Uterus (tissue), 2 donors: ENCODE results near the gene ARFIP1.

Experiments used
- CTCF ChIP-seq, 4 experiments: fragments of 200-600 bp in 2 of 4; fragments of 450-650 bp in 2 of 4; sonication (generic) in 2 of 4; IDR thresholded peaks; one replicate each; pipeline ENCODE4 v1.5.1; 2016 to 2019; ENCODE audit warnings: antibody characterized with exemption in 4 of 4, mild to moderate bottlenecking in 2 of 4, moderate library complexity in 1 of 4
- POLR2A ChIP-seq, 2 donors: fragments of 450-650 bp; IDR thresholded peaks; one replicate each; pipeline ENCODE4 v1.6.1; 2016; ENCODE audit warnings: antibody characterized with exemption in 2 of 2, mild to moderate bottlenecking in 1 of 2, moderate library complexity in 1 of 2

DNA sequence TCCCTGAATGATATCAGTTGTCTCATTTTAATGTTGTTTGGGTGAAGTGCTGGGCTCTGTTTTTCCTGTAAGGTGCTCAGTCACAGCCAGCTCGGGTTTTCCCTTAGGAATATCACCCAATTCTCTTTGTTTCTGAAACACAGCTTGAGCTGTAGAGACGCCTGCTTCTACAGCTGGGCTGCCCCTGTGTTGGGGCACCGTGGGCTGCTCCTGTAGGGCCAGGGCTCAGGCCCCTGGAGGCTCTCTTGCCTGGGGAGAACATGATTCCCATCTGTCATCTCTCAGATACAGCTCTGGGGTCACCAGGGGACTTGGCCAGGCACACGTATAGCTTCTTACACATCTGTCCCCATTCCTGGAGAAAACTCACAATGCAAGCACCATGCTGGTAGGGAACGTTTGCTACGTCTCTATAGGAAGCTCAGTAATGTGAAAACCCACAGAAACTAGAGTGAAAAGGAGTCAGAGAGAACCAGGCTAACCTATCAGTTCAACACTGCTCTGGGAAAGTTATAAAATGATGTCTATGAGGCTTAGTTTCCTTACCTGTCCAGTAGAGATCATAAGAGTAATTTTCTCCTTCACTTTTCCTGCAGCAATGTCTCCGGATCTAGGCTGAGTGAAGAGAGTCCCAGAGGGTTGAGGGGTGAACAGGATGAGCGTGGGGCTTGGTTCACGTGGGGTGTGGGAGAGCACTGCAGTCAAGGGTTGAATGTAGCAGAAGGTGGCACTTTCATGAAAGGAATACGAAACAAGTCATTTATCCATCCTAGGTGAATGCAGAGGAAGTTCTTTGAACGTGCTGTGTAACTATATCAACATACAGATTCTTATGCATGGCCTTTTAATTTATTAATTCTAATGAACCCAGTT lies 170.9 kb downstream of the ARFIP1 start:
- no peak for TF ChIP-seq POLR2A (IDR thresholded peaks at IDR 0.05)
- TF ChIP-seq CTCF (IDR thresholded peaks at IDR 0.05): no peak
